HuH-7 (cell line): ENCODE results near the gene OSBPL2.

Experiments used
- DNase-seq: peaks from one replicate; pipeline ENCODE4 v3.0.0; 2011; ENCODE audit warnings: low spot score

Gene OSBPL2

GRCh38 chr20:62344782-62345181 is 106.5 kb downstream of the OSBPL2 start:
- DNase-seq = no peak
